Epithelial cell of esophagus (primary cell): ENCODE results near the gene PROC.

Experiments
- DNase-seq: peaks from one replicate; pipeline ENCODE4 v3.0.0; 2010; ENCODE audit warnings: low read depth
- H3K4me3 ChIP-seq: 2 replicates; pipeline ENCODE4 v1.5.1; 2011; ENCODE audit warnings: mild to moderate bottlenecking, low read length, control low read depth
- CTCF ChIP-seq: IDR thresholded peaks from 2 replicates; pipeline ENCODE4 v1.5.1; 2011; ENCODE audit warnings: low read depth, mild to moderate bottlenecking, low read length, control low read depth, inconsistent platforms; ENCODE audit not compliant: insufficient read depth; ENCODE audit errors: missing control alignments

Gene PROC

GRCh38 chr2:127410871-127411652, 7.2 kb upstream of the PROC start:
- H3K4me3 ChIP-seq, result no peak overlapping the region
- DNase-seq, result peak; percentile 42
- no peak for TF ChIP-seq CTCF

- DNase-seq, result peak; percentile 60
- H3K4me3 ChIP-seq, result no peak overlapping the region
- no peak for TF ChIP-seq CTCF
Observed at GRCh38 chr2:127411653-127412369, 6.4 kb upstream of the PROC start.

- no peak for DNase-seq
- no peak overlapping the region for H3K4me3 ChIP-seq
- TF ChIP-seq CTCF, result no peak
Observed at GRCh38 chr2:127413200-127413599, 5.0 kb upstream of the PROC start.

GRCh38 chr2:127413782-127414637, 4.2 kb upstream of the PROC start:
- peak; percentile 71 for DNase-seq
- no peak overlapping the region for H3K4me3 ChIP-seq
- TF ChIP-seq CTCF, result no peak

GRCh38 chr2:127414638-127415592, 3.3 kb upstream of the PROC start:
- DNase-seq, result no peak
- H3K4me3 ChIP-seq, result no peak overlapping the region
- TF ChIP-seq CTCF, result no peak
